OCI-LY7 (cell line): ENCODE measurements around the gene AUTS2.

ENCODE experiments used
- EZH2phosphoT487 ChIP-seq: fragments of 200-600 bp; sonication (generic); IDR thresholded peaks from 2 replicates; pipeline ENCODE4 v1.6.1; 2018; ENCODE audit warnings: low read depth, borderline replicate concordance, mild to moderate bottlenecking, mixed run types, antibody characterized with exemption, low read length, moderate library complexity, mixed read lengths
- TF ChIP-seq, protein P1 (sequence below): fragments of 200-600 bp; sonication (generic); conservative IDR thresholded peaks from 2 replicates; pipeline ENCODE4 v1.5.1; 2014; ENCODE audit warnings: mild to moderate bottlenecking, antibody characterized with exemption, low read length, moderate library complexity, mixed read lengths

DNA sequence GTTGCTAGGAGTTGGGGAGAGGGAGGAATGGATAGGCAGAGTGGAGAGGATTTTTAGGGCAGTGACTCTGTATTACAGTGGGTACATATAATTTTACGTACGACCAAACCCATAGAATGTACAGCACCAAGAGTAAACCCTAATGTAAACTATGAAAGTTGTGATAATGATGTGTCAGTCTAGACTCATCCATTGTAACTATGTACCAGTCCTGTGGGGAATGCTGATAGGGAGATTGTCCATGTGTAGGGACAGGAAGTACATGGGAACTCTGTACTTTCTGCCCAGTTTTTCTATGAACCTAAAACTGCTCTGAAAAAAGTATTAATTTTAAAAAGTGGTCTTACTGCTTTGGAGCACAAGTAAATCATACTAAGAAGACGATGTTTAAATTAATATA is 441.8 kb downstream of the AUTS2 start:
- TF ChIP-seq, protein P1, sequence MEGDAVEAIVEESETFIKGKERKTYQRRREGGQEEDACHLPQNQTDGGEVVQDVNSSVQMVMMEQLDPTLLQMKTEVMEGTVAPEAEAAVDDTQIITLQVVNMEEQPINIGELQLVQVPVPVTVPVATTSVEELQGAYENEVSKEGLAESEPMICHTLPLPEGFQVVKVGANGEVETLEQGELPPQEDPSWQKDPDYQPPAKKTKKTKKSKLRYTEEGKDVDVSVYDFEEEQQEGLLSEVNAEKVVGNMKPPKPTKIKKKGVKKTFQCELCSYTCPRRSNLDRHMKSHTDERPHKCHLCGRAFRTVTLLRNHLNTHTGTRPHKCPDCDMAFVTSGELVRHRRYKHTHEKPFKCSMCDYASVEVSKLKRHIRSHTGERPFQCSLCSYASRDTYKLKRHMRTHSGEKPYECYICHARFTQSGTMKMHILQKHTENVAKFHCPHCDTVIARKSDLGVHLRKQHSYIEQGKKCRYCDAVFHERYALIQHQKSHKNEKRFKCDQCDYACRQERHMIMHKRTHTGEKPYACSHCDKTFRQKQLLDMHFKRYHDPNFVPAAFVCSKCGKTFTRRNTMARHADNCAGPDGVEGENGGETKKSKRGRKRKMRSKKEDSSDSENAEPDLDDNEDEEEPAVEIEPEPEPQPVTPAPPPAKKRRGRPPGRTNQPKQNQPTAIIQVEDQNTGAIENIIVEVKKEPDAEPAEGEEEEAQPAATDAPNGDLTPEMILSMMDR, result no peak
- TF ChIP-seq EZH2phosphoT487, result no peak
